Brain pericyte (primary cell): ENCODE data around the gene ENTREP1.
"Not testable (repeated sequence)": the region's sequence is repeated elsewhere in the genome, so short reads cannot be mapped to it uniquely, and the experiment has no call there.

Experiments
- DNase-seq: peaks from one replicate; pipeline ENCODE4 v3.0.0-alpha.2; 2012; ENCODE audit warnings: low read depth, low spot score

The ENTREP1 gene, protein sequence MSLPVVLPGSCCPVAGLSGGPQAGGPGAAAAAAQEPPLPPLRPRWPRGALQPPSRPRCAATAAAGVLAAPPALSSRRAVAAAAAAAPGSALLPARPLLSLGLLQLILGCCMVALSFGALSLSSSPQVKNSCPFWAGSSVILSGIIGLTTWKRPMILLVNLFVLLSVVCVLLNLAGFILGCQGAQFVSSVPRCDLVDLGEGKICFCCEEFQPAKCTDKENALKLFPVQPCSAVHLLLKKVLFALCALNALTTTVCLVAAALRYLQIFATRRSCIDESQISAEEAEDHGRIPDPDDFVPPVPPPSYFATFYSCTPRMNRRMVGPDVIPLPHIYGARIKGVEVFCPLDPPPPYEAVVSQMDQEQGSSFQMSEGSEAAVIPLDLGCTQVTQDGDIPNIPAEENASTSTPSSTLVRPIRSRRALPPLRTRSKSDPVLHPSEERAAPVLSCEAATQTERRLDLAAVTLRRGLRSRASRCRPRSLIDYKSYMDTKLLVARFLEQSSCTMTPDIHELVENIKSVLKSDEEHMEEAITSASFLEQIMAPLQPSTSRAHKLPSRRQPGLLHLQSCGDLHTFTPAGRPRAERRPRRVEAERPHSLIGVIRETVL

DNA sequence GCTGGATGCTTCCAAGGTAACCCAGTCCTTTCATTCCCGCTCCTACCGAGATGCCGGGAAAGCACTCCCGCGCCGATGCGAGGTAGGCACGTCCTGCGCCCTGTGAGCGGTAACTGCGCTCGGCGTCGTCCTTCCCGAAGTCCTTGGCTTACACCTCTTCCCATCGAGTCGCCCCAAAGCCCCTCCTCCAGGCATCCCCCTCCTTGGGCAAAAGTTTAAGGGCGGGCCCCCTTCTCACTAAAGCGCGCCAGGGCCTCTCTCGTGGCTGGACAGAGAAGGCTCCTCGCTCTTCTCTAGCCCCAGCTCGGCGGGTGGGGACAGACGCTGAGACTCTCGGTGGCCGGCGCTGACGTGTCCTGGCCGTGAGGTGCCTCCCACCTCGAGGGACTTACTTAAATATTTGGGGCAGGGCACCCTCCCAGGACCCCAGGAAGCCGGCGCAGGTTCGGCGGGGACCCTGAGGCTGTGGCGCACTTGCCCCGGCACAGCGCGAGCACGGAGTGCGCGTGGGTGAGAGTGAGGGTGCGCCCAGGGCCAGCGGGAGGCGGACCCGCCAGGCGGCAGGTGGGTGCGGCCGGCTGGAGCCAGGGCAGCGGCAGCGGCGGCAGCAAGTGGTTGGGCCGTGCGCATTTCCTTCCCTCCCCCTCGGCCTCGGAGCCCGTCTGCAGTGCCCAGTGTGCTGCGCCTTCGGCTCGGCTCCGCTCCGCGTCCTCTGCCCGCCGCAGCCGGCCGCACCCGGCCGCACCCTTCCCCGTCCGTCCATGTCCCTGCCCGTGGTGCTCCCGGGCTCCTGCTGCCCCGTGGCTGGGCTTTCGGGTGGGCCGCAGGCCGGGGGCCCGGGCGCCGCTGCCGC is at the start of gene ENTREP1:
ENTREP1 (plus strand) TSS at position 667 of the 853 bp plus-strand sequence; CDS start at position 762, 95 bp downstream.
- no peak for DNase-seq

DNA sequence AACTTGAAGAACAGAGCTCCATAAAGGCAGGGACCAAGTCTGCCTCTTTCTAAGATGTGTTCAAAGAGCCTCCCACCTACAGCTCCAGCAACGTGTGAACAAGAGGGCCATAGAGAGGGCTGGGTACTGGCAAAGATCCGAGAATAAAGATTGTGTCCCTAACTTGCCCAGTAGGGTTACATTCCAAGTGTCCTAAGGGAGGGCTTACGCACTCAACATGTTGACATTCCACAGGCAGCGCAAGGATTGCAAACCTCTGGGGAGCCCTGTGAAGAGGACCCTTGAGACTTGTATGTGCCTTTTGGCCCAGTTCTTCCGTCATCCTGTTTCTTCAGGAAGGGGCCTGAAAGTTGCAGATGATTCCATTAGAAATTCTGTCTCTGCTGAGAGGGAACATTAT is 48.2 kb upstream of the ENTREP1 start:
- DNase-seq: peak; percentile 4

DNA sequence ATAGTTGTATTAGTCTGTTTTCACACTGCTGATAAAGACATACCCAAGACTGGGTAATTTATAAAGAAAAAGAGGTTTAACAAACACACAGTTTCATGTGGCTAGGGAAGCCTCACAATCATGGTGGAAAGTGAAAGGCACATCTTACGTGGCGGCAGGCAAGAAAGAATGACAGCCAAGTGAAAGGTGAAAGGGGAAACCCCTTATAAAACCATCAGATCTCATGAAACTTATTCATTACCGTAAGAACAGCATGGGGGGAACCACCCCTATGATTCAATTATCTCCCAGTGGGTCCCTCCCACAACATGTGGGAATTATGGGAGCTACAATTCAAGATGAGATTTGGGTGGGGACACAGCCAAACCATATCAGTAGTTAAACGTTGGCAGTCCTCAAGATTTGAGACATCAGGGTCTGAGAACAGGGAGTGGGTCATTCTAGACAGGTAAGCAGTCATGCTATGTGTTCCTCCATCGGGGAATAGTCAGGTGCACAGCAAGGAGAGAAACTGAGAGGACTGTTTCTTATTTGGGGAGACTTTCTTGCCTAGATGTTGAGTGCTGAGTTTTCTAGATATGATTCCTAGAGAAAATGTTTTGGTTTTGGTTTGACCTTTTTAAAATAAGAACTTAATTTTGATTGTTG is 45.8 kb upstream of the ENTREP1 start:
- no peak for DNase-seq

DNA sequence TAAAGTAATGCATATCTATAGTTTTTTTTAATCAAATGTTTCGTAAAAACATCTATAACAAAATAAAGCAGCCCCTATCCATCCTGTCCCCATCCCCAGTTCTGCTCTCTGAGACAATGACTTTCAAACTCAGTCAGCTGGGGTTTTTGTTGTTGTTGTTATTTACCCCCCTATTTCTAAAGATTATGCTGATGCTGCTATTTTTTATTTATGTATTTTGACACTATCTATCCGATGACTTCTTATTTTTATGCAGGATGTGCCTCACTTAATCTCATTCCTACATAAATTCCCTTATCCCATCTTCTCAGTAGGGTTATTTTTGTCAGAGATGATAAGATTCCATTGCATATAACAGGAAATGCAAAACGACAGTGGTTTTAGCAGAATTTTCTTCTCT is 45.3 kb upstream of the ENTREP1 start:
- no peak for DNase-seq

DNA sequence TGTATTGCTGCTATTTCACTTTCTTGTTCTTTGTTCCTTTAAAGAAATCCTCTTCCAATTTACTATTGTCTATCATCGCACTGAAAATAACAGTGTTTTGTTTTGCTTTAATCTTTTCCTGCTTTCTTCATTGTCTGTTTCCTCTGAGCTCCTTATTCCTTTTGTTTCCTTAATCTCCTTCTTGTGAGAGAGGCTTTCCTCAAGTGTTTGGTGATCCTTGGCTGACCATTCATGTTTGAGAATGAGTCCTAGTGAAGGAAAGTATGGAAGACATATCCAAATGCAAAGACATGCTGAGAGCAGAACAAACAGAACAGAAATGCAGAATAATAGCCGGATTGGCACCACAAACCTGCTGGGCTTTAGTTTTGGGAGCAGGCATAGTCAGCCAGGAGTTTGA is 42.0 kb upstream of the ENTREP1 start:
- no peak for DNase-seq

DNA sequence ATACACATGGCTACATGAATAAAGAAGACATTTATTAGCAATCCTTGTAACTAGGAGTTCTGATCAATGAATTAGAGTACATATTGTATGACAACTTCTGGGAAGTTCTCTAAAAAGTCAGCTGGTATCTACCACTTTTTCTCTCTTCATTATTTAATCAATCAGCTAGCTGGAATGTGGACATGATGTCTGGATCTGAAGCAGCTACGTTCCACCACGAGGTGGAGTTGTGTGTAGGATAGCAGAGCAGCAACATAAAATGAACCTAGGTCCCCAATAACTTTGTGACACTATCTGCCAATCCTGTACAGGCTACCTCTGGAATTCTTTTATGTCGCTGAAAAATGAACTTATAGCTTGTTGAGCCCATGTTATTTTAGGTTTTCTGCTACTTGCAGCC is 32.9 kb upstream of the ENTREP1 start:
- no peak for DNase-seq

DNA sequence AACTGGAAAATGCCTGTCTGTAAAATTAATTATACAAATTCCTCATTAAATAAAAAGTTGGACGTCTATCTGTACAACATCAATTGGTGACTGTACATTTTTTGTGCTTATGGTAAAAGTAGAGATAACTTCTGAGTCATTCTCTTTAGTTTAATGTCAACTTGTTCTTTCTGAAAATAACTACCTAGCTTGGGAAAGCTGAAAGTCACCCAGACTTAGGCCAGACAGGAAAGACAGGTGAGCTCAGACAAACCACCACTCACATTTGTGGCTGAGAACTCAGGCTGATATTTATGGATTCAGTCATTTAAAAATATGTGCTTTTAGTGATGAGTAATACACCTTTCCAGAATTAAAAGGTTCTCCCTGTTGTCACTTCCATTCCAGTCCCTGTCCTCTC is 31.9 kb upstream of the ENTREP1 start:
- DNase-seq: no peak

DNA sequence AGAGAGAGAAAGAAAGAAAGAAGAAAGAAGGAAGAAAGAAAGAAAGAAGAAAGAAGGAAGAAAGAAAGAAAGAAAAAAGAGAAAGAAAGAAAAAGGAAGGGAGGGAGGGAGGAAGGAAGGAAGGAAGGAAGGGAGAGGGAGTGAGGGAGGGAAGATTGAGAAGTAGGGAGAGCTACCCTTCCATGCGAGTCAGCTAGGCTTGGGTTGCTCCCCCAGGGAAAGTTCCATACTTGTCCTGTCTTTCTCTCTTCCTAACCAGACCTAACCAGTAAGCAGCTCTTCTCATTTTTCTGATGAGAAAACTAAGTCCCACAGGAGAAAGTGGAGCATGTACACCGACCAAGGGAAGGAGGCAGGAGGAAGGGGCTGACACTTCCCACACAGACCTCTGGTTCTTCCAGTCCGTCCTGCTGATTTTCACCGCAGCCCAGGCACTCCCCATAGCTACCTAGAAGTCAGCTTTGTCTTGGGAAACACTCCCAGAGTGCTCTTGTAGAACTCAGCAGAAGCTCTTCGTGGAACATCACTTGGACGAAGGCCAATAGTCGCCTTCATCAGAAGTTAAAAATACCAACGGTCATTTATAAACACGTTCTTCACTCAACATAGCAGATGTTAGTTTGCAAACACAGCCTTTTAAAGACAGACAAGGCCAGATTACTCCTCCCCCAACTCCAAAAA is 29.0 kb upstream of the ENTREP1 start:
- no peak for DNase-seq

DNA sequence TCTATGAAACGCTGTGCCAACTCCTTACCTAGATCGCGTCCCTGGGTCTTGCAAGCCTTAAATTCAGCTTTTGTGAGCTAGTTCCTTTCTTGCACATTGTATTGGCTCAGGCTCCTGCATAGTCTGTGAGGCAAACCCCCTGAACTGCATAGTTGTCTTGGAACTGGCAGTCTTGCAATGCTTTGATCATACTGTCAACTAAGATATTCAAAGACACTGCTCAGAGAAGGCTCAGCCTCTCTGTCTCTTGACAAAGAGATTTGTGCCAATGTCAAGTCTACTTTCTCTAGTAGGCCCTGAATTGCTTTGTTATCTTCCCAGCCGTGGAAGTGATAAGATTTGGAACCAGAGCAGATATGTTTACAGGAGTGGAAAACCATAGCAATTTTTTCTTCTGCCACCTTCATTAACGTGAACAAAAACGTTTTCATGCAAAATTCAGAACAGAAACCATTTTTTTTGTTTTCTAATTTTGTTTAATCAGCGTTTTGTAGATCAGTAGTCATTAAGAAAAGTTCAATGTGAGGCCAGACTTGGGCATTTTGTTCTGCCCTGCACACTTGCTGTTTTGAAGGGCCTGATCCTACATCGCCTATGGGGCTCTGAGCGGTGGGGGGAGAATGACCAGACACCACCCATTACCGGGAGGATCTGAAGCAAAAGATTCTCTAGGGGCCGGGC is 27.6 kb upstream of the ENTREP1 start:
- no peak for DNase-seq

DNA sequence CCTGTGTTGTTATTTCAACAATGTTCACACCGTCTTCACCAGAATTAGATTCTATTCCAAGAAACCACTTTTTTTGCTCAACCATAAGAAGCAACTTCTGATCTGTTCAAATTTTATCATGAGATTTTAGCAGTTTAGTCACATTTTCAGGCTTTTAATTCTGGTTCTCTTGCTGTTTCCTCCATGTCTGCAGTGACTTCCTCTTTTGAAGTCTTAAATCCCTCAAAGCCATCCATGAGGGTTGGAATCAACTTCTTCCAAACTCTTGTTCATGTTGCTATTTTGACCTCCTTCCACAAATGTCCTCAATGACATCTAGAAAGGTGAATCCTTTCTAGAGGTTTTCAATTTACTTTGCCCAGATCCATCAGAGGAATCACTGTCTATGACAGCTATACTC is 25.7 kb upstream of the ENTREP1 start:
- no peak for DNase-seq

DNA sequence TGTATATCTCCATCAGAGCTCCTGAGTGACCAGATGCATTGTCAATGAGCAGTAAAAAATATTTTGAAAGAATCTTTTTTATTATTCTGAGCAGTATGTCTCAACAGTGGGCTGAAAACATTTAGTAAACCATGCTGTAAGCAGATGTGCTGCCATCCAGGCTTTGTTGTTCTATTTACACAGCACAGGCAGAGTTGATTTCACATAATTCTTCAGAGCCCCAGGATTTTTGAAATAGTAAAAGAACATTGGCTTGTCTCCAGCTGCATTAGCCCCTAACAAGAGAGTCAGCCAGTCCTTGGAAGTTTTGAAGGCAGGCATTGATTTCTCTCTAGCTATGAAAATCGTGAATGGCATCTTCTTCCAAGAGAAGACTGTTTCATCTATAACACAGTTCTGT is 25.2 kb upstream of the ENTREP1 start:
- no peak for DNase-seq

DNA sequence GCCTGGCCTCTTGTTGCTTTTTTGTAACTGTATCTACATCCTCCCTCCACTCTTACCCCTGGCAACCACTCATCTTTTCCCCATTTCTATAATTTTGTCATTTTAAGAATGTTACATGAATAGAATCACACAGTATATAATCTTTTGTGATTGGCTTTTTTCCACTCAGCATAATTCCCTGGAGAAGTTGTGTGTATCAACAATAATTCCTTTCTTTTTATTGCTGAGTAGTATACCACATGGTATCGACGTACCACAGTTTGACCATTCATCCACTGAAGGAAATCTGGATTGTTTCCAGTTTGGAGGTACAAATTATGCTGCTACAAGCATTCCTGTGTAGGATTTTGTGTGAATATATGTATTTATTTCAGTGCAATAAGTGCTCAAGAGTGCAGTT is 21.7 kb upstream of the ENTREP1 start:
- no peak for DNase-seq

DNA sequence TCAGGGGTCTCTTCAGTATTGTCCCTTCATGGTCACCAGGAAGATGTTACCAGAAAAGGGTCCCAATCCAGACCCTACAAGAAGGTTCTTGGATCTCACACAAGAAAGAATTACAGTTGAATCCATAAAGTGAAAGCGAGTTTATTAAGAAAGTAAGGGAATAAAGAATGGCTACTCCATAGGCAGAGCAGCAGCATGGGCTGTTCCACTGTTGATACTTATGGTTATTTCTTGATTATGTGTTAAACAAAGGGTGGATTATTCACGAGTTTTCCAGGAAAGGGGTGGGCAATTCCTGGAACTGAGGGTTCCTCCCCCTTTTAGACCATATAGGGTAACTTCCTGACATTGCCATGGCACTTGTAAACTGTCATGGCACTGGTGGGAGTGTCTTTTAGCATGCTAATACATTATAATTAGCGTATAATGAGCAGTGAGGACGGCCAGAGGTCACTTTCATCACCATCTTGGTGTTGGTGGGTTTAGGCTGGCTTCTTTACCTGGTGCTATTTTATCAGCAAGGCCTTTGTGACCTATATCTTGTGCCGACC is 18.0 kb upstream of the ENTREP1 start:
- not testable (repeated sequence) for DNase-seq

DNA sequence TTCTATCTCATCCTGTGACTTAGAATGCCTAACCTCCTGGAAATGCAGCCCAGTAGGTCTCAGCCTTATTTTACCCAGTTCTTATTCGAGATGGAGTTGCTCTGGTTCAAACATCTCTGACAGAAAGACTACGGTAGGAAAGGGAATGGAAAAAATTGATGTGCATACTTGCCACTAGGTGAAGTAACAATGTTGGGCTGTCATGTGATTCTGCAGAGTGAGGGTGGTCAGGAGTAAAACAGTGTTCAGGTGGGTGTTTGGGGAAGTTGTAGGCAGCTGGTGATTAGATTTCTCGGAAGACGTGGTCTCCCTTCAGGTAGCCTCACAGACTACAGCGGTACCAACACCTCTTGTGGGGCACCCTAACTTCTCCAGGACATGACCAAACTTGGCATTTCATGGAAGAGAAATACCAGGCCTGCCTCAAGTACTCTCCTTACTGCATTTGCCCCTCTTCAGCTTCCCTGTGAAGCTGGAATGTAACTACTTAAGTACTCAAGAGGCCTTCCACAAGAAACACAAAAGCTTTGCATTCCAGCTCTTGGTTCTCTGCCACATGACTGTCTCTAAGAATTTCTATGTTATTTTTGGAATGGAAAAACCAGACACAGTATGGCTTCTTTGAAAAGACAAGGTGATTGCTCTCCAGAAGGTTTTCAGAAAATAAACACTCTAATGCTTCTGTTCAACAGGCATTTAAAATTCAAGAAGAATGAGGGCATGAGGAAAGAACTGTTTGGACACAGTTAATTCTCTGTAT is 17.4 kb upstream of the ENTREP1 start:
- DNase-seq: peak; percentile 57

DNA sequence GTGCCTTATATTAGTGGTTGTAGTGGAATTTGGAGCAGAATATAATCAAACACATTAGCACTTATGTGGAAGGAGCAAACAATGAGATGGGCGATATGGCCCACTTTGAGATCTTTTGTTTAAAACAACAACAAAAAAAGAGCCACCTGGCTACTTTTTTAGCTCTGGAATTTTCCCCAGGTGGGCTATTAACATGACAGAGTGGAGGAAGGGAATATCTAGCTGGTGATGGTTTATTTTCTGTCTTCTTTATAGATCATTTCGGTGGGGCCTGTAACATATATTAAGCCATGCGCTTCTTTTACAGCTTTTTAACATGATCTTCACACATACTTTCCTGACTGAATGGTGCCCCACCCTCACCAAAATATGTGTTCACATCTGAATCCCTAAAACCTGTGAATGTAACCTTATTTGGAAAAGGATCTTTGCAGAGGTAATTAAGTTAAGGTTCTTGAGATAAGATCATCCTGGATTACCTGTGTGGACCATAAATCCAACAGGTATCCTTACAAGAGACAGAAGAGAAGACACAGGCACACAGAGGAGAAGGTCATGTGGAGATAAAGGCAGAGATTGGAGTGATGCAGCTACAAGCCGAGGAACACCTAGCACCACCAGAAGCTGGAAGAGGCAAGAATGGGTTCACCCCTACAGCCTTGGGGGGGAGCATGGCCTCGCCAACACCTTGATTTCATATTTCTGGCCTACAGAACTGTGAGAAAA is 16.6 kb upstream of the ENTREP1 start:
- no peak for DNase-seq

DNA sequence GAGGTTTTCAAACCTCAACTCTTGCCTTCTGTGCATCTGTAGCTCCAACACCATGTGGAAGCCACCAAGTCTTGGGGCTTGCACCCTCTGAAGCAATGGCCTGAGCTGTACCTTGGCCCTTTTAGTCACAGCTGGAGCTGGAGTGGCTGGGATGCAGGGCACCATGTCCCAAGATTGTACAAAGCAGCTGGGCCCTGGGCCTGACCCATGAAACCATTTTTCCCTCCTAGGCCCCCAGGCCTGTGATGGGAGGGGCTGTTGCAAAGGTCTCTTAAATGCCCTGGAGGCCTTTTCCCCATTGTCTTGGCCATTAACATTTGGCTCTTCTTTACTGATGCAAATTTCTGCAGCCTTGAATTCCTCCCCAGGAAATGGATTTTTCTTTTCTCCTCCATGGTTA is 11.8 kb upstream of the ENTREP1 start:
- DNase-seq: no peak

DNA sequence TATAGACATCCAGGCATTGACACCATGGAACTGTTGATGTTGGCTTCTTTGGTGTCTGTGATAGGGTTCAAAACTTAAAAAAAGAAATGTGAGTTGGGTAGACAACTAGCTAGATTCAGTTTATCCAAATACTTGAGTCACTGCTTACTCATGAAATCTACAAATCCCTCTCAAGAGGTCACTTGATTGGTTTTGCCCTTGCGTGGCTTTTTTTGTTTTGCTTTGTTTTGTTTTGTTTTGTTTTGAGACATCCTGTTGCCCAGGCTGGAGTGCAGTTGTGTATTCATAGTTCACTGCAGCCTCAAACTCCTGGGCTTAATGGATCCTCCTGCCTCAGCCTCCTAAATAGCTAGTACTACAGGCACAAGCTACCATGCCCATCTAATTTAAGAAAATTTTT is 10.5 kb upstream of the ENTREP1 start:
- no peak for DNase-seq

DNA sequence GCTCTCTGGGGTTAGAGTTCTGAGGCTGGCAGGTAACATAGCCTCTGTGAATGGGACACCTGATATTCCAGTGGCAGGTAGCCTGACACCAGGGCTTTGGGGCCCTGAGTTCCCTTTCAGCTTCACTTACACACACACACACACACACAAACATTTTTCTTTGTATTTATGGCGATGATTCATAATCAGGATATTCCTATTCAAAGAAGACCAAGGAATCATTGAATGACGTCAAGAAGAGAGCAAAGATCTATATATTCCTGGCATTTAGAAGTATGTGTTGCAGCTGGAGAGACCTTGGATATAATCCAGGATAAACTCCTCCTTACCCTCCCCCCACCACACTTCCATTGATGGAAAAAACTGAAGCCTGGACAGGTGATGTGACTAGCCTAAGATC is 7.9 kb upstream of the ENTREP1 start:
- DNase-seq: no peak

DNA sequence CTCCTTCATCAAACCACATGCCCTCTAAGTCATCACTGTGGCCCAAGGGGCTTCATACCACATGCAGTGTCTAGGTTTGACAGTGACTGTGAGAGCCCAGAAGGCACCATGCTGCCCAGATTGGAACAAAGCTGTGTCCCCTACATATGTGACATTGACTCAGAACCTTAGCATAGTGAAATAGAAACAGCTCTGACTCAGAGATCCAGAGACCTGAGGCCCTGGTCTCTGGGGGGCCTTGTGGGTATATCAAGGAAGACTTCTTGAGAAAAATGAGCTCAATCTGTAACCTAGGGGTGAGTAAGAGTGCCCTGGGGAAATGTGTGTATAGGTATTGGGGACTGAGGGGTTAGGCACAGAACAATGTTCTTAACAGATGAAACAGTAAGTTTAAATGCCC is 7.1 kb upstream of the ENTREP1 start:
- no peak for DNase-seq
